Bladder microvascular endothelial cell (primary cell): ENCODE measurements around the gene KCNA3. TPM values are rescaled to one million over a fixed set of nuclear protein-coding genes. Genes with fewer than 3 reads are reported as not detected.

Source experiments
- total RNA-seq: library from RNA; depleted of rRNA; stranded (reverse); fragments of >200 nt; gene quantifications from 2 replicates; pipeline ENCODE4 v1.2.3, GENCODE V29; 2014

The KCNA3 gene
- not detected in 2 replicates for total RNA-seq

DNA sequence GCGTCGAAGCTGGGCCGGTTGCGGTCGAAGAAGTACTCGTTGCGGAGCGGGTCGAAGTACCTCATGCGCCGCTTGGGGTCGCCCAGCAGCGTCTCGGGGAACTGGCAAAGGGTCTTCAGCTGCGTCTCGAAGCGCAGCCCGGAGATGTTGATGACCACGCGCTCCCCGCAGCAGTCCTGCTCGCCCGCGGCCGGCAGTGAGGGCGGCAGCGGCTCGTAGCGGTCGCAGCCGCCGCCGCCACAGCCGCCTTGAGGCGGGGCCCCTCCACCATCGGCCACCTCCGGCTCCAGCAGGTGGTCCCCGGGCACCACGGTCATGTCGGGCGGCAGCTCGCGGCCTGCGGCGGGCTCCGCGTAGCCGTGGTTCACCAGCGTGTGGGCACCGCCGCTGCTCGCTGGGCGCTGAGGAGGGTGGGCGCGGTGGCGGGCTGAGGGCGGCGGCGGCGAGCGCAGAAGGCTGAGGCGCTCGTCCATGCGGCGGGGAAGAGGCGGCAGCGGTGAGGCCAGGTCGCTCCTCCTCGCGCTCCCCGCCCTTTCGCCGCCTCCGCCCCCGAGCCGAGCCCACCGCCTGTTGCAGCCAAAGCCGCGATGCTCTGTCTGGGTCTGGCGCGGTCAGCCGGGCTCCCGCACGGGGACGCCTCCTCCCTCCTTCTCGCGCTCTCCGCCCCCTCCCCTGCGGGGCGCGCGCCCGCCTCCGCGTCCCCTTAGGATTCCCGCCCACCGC, at the start of gene KCNA3:
KCNA3 (minus strand) TSS at position 604 of the 723 bp plus-strand sequence; CDS start at position 473, 131 bp downstream.

Other genes with a start within 250 kb of the KCNA3 start
- not detected in 2 replicates for gene PROK1, start 223.8 kb downstream of the KCNA3 start, total RNA-seq
- not detected in 2 replicates for gene KCNA10, start 155.8 kb downstream of the KCNA3 start, total RNA-seq
- gene KCNA2, start 68.6 kb downstream of the KCNA3 start, total RNA-seq = not detected in 2 replicates
- gene CD53, start 198.2 kb upstream of the KCNA3 start, total RNA-seq = not detected in 2 replicates